Upper lobe of left lung (tissue), 6 donors: Measurements from ENCODE around the gene ZNF446. TPM values are rescaled to one million over a fixed set of nuclear protein-coding genes. Genes with fewer than 3 reads are reported as not detected.
"Not testable (repeated sequence)": the region's sequence is repeated elsewhere in the genome, so short reads cannot be mapped to it uniquely, and the experiment has no call there.

Experiments used
- ATAC-seq, 2 donors: fragments of 200-7000 bp; cut with Tn5 transposase; one replicate each; pipeline ENCODE4 v1.9.1; 2022; ENCODE audit warnings: mild to moderate bottlenecking in 2 of 2, moderate library complexity in 2 of 2; ENCODE audit not compliant: low FRiP score in 2 of 2
- DNase-seq, 2 donors: peaks; one replicate each; pipeline ENCODE4 v3.0.0-alpha.2; 2019 to 2020
- H3K27ac ChIP-seq, 4 donors: fragments of 200-600 bp; sonication (generic); one replicate each; pipeline ENCODE4 v1.5.1; 2016 to 2019
- H3K27me3 ChIP-seq, 4 donors: fragments of 200-600 bp; sonication (generic); one replicate each; pipeline ENCODE4 v1.5.1; 2017 to 2019
- H3K36me3 ChIP-seq, 4 donors: fragments of 200-600 bp; sonication (generic); one replicate each; pipeline ENCODE4 v1.5.1; 2016 to 2019
- H3K4me1 ChIP-seq, 4 donors: fragments of 200-600 bp; sonication (generic); one replicate each; pipeline ENCODE4 v1.5.1; 2018 to 2019
- H3K4me3 ChIP-seq, 4 donors: fragments of 200-600 bp; sonication (generic); one replicate each; pipeline ENCODE4 v1.5.1; 2017 to 2019; ENCODE audit warnings: mild to moderate bottlenecking in 2 of 4, moderate library complexity in 1 of 4
- H3K9me3 ChIP-seq, 4 donors: fragments of 200-600 bp; sonication (generic); one replicate each; pipeline ENCODE4 v1.5.1; 2018 to 2019
- CTCF ChIP-seq, 6 experiments: fragments of 450-650 bp in 4 of 6; fragments of 200-600 bp in 2 of 6; sonication (generic) in 2 of 6; IDR thresholded peaks; one replicate each; pipeline ENCODE4 v1.5.1; 2016 to 2019; ENCODE audit warnings: antibody characterized with exemption in 6 of 6
- EP300 ChIP-seq, 4 donors: sonication (generic); formaldehyde crosslinking; IDR thresholded peaks; one replicate each; pipeline ENCODE4 v1.5.1; 2017; ENCODE audit warnings: antibody characterized with exemption in 4 of 4, control low read depth in 2 of 4
- POLR2A ChIP-seq, 4 donors: fragments of 450-650 bp; IDR thresholded peaks; one replicate each; pipeline ENCODE4 v1.5.1; 2016 to 2017; ENCODE audit warnings: antibody characterized with exemption in 4 of 4, mild to moderate bottlenecking in 2 of 4
- POLR2AphosphoS5 ChIP-seq, 2 donors: sonication (generic); formaldehyde crosslinking; IDR thresholded peaks; one replicate each; pipeline ENCODE4 v1.5.1; 2017; ENCODE audit warnings: antibody characterized with exemption in 2 of 2
- WGBS, 2 donors: methylation state at CpG; one replicate each; pipeline ENCODE4 v1.1.5; 2017 to 2018; 5-methylcytosine and 5-hydroxymethylcytosine counted together
- total RNA-seq, 6 donors: library from RNA; depleted of rRNA in 4 of 6; stranded (reverse); fragments of >200 nt in 4 of 6; gene quantifications; one replicate each; pipeline versions ENCODE4 v1.1.0 to v1.2.1, GENCODE V29; 2016 to 2021
- donor health status: DM: no; HTN: no; CAD: no; lungs with moderate emphysema.
- donor health status: DM: no; HTN: yes; CAD: no; lungs with severe emphysema.

Gene ZNF446
- total RNA-seq, 6 donors from 2014 or later = 10.1 to 30.4 (median 14.4) TPM

DNA sequence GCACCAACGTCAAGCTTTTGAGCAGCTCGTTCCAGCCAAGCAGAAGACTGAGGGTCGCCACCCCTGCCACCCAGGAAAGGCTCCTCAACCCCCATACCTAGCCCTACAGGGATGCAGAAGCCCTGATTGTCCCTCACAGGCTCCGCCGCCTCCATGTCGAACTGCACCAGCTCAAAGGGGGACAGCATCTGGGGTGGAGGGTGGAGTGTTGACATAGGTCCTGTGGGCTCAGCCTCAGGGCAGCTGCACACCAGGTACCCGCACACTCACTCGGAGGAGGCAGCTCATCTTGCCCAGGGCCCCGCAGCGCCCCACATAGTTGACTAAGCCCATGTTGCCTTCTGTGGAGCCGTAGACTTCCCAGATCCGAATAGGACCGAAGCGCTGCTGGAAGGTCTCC is 24.1 kb downstream of the ZNF446 start:
- no peaks in the 10 kb centered on the region for H3K9me3 ChIP-seq
- H3K4me1 ChIP-seq = peaks cover 18 to 27% (median 23%) of the 10 kb centered on the region in 4 donors
- ATAC-seq (no peak), DNase-seq (no peak)
- 80 to 97% methylated on average over 2 to 14 of the region's 14 CpGs for WGBS, 2 donors
- H3K27me3 ChIP-seq = no peaks in the 10 kb centered on the region
- H3K36me3 ChIP-seq = no peaks in the 10 kb centered on the region
- no peak for TF ChIP-seq POLR2A (IDR thresholded peaks at IDR 0.05)
- no peak for TF ChIP-seq EP300 (IDR thresholded peaks at IDR 0.05)
- TF ChIP-seq CTCF (IDR thresholded peaks at IDR 0.05) = no peak
- TF ChIP-seq POLR2AphosphoS5 (IDR thresholded peaks at IDR 0.05) = no peak
- no peak overlapping the region for H3K27ac ChIP-seq
- H3K4me3 ChIP-seq = peak overlapping the region in 2 of 4 donors; percentile 67 to 73

- DNase-seq, H3K27ac ChIP-seq, H3K9me3 ChIP-seq, H3K36me3 ChIP-seq, ATAC-seq, H3K4me3 ChIP-seq, H3K4me1 ChIP-seq, H3K27me3 ChIP-seq: not testable (repeated sequence)
- WGBS, 2 donors = 75 to 80% methylated on average over 8 of the region's 8 CpGs
These were observed 31.6 kb downstream of the ZNF446 start for GRCh38 chr19:58507602-58508223.

DNA sequence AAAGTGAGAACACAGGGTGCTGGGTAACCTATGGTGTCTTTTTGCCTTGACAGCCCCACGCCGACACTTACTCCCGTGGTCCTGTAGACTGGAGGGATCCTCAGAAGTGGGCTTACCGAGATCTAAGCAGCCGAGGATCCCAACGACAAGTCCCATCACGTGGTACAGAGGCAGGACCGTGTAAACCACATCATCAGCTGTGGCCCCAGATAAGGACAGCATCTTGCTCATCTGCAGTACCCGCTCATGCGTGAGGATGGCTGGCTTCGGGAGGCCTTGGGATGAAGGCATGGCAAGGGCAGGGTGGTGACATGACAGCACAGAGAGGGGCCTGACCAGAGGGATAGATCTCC is 33.6 kb downstream of the ZNF446 start:
- Histone ChIP-seq H3K27me3 (no peaks in the 10 kb centered on the region), H3K9me3 (no peaks in the 10 kb centered on the region), H3K4me1 (peaks cover 10 to 17% (median 15%) of the 10 kb centered on the region in 4 donors), H3K4me3 (no peak overlapping the region), H3K36me3 (peaks cover 0 to 13% (median 0%) of the 10 kb centered on the region in 4 donors), H3K27ac (no peak overlapping the region)
- no peak for ATAC-seq
- TF ChIP-seq POLR2A (IDR thresholded peaks at IDR 0.05) (no peak), EP300 (IDR thresholded peaks at IDR 0.05) (no peak), POLR2AphosphoS5 (IDR thresholded peaks at IDR 0.05) (no peak), CTCF (IDR thresholded peaks at IDR 0.05) (no peak)
- 85 to 94% methylated on average over 9 to 11 of the region's 11 CpGs for WGBS, 2 donors
- no peak for DNase-seq

- H3K4me1 ChIP-seq = peaks cover 13 to 21% (median 18%) of the 10 kb centered on the region in 4 donors
- H3K9me3 ChIP-seq = no peaks in the 10 kb centered on the region
- ATAC-seq (no peak), DNase-seq (no peak)
- peaks cover 0 to 16% (median 0%) of the 10 kb centered on the region in 4 donors for H3K36me3 ChIP-seq
- whole genome bisulfite sequencing, 2 donors = 78 to 85% methylated on average over 7 to 8 of the region's 8 CpGs
- no peak overlapping the region for H3K4me3 ChIP-seq
- H3K27ac ChIP-seq = no peak overlapping the region
- TF ChIP-seq POLR2AphosphoS5 (IDR thresholded peaks at IDR 0.05) = no peak
- no peak for TF ChIP-seq EP300 (IDR thresholded peaks at IDR 0.05)
- TF ChIP-seq POLR2A (IDR thresholded peaks at IDR 0.05) = no peak
- no peak for TF ChIP-seq CTCF (IDR thresholded peaks at IDR 0.05)
- no peaks in the 10 kb centered on the region for H3K27me3 ChIP-seq
These were observed 34.1 kb downstream of the ZNF446 start for GRCh38 chr19:58510084-58510862.

- Histone ChIP-seq H3K36me3 (peaks cover 3 to 29% (median 7%) of the 10 kb centered on the region in 4 donors), H3K27me3 (no peaks in the 10 kb centered on the region), H3K4me1 (peaks cover 13 to 33% (median 25%) of the 10 kb centered on the region in 4 donors), H3K27ac (peak within 1 kb of the TSS in 1 of 4 donors; percentile 79), H3K9me3 (no peaks in the 10 kb centered on the region), H3K4me3 (no peak within 1 kb of the TSS)
- no peak for ATAC-seq
- DNase-seq = peak in 1 of 2 donors; percentile 76
- WGBS, 2 donors = 78 to 93% methylated on average over 2 to 21 of the region's 25 CpGs
- TF ChIP-seq POLR2AphosphoS5 (IDR thresholded peaks at IDR 0.05) (no peak), POLR2A (IDR thresholded peaks at IDR 0.05) (no peak)
These were observed 35.4 kb downstream of the ZNF446 start, which contains the start of gene SLC27A5 for GRCh38 chr19:58511353-58512208. SLC27A5 (minus strand) TSS chr19:58511992; CDS start chr19:58511955, 37 bp downstream.
